Upper lobe of left lung (tissue), 6 donors: ENCODE measurements around the gene MTX2. TPM values are rescaled to one million over a fixed set of nuclear protein-coding genes. Genes with fewer than 3 reads are reported as not detected.

Source experiments
- ATAC-seq, 2 donors: fragments of 200-7000 bp; cut with Tn5 transposase; one replicate each; pipeline ENCODE4 v1.9.1; 2022; ENCODE audit warnings: mild to moderate bottlenecking in 2 of 2, moderate library complexity in 2 of 2; ENCODE audit not compliant: low FRiP score in 2 of 2
- DNase-seq, 2 donors: peaks; one replicate each; pipeline ENCODE4 v3.0.0-alpha.2; 2019 to 2020
- H3K27ac ChIP-seq, 4 donors: fragments of 200-600 bp; sonication (generic); one replicate each; pipeline ENCODE4 v1.5.1; 2016 to 2019
- H3K27me3 ChIP-seq, 4 donors: fragments of 200-600 bp; sonication (generic); one replicate each; pipeline ENCODE4 v1.5.1; 2017 to 2019
- H3K36me3 ChIP-seq, 4 donors: fragments of 200-600 bp; sonication (generic); one replicate each; pipeline ENCODE4 v1.5.1; 2016 to 2019
- H3K4me1 ChIP-seq, 4 donors: fragments of 200-600 bp; sonication (generic); one replicate each; pipeline ENCODE4 v1.5.1; 2018 to 2019
- H3K4me3 ChIP-seq, 4 donors: fragments of 200-600 bp; sonication (generic); one replicate each; pipeline ENCODE4 v1.5.1; 2017 to 2019; ENCODE audit warnings: mild to moderate bottlenecking in 2 of 4, moderate library complexity in 1 of 4
- H3K9me3 ChIP-seq, 4 donors: fragments of 200-600 bp; sonication (generic); one replicate each; pipeline ENCODE4 v1.5.1; 2018 to 2019
- EP300 ChIP-seq, 4 donors: sonication (generic); formaldehyde crosslinking; IDR thresholded peaks; one replicate each; pipeline ENCODE4 v1.5.1; 2017; ENCODE audit warnings: antibody characterized with exemption in 4 of 4, control low read depth in 2 of 4
- POLR2A ChIP-seq, 4 donors: fragments of 450-650 bp; IDR thresholded peaks; one replicate each; pipeline ENCODE4 v1.5.1; 2016 to 2017; ENCODE audit warnings: antibody characterized with exemption in 4 of 4, mild to moderate bottlenecking in 2 of 4
- POLR2AphosphoS5 ChIP-seq, 2 donors: sonication (generic); formaldehyde crosslinking; IDR thresholded peaks; one replicate each; pipeline ENCODE4 v1.5.1; 2017; ENCODE audit warnings: antibody characterized with exemption in 2 of 2
- WGBS, 2 donors: methylation state at CpG; one replicate each; pipeline ENCODE4 v1.1.5; 2017 to 2018; 5-methylcytosine and 5-hydroxymethylcytosine counted together
- total RNA-seq, 6 donors: library from RNA; depleted of rRNA in 4 of 6; stranded (reverse); fragments of >200 nt in 4 of 6; gene quantifications; one replicate each; pipeline versions ENCODE4 v1.1.0 to v1.2.1, GENCODE V29; 2016 to 2021
- TF ChIP-seq, protein P1 (sequence below), 6 experiments: fragments of 450-650 bp in 4 of 6; fragments of 200-600 bp in 2 of 6; sonication (generic) in 2 of 6; IDR thresholded peaks; one replicate each; pipeline ENCODE4 v1.5.1; 2016 to 2019; ENCODE audit warnings: antibody characterized with exemption in 6 of 6
- donor health status: DM: no; HTN: no; CAD: no; lungs with moderate emphysema.
- donor health status: DM: no; HTN: yes; CAD: no; lungs with severe emphysema.

The MTX2 gene
- total RNA-seq, 6 donors from 2014 or later = 17.4 to 31.4 (median 20.7) TPM

GRCh38 chr2:176385219-176385759 is 116.0 kb downstream of the MTX2 start:
- Histone ChIP-seq H3K27ac (no peak overlapping the region), H3K4me1 (no peaks in the 10 kb centered on the region), H3K27me3 (no peaks in the 10 kb centered on the region), H3K4me3 (no peak overlapping the region), H3K36me3 (no peaks in the 10 kb centered on the region), H3K9me3 (no peaks in the 10 kb centered on the region)
- DNase-seq (no peak), ATAC-seq (no peak)
- 79 to 93% methylated on average over 2 of the region's 2 CpGs for WGBS, 2 donors
- no peak for TF ChIP-seq POLR2A (IDR thresholded peaks at IDR 0.05)
- TF ChIP-seq EP300 (IDR thresholded peaks at IDR 0.05) = no peak
- TF ChIP-seq POLR2AphosphoS5 (IDR thresholded peaks at IDR 0.05) = no peak
- TF ChIP-seq, protein P1, sequence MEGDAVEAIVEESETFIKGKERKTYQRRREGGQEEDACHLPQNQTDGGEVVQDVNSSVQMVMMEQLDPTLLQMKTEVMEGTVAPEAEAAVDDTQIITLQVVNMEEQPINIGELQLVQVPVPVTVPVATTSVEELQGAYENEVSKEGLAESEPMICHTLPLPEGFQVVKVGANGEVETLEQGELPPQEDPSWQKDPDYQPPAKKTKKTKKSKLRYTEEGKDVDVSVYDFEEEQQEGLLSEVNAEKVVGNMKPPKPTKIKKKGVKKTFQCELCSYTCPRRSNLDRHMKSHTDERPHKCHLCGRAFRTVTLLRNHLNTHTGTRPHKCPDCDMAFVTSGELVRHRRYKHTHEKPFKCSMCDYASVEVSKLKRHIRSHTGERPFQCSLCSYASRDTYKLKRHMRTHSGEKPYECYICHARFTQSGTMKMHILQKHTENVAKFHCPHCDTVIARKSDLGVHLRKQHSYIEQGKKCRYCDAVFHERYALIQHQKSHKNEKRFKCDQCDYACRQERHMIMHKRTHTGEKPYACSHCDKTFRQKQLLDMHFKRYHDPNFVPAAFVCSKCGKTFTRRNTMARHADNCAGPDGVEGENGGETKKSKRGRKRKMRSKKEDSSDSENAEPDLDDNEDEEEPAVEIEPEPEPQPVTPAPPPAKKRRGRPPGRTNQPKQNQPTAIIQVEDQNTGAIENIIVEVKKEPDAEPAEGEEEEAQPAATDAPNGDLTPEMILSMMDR (IDR thresholded peaks at IDR 0.05) = no peak

DNA sequence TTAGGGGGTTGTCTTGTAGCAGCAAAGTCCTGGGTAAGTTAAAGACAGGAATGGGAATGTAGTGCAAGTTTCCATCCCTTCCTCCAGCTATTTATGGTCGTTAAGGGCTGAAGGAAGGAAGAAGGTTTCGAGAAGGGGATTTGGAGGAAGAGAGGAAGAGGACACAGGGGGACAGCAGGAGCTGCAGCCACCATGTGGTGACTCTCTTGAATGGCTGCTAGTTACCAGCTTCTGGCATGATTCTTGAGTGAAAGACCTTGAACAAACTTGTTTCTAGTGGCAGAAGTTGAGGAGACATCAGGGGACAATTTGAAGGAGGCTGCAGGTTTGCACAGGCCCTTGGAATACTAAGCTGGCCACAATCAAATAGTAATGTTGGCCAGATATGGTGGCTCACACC is 116.6 kb downstream of the MTX2 start:
- TF ChIP-seq POLR2AphosphoS5 (IDR thresholded peaks at IDR 0.05) (no peak), POLR2A (IDR thresholded peaks at IDR 0.05) (no peak), EP300 (IDR thresholded peaks at IDR 0.05) (no peak)
- TF ChIP-seq, protein P1 (IDR thresholded peaks at IDR 0.05) = no peak
- Histone ChIP-seq H3K27me3 (no peaks in the 10 kb centered on the region), H3K27ac (no peak overlapping the region), H3K4me1 (no peaks in the 10 kb centered on the region), H3K9me3 (no peaks in the 10 kb centered on the region), H3K4me3 (no peak overlapping the region), H3K36me3 (no peaks in the 10 kb centered on the region)
- no peak for DNase-seq
- no peak for ATAC-seq
- 38 to 64% methylated on average over 2 of the region's 2 CpGs for WGBS, 2 donors

Other genes with a start within 250 kb of the MTX2 start
- not detected for gene EVX2, start 185.5 kb upstream of the MTX2 start, total RNA-seq
- gene HOXD13, start 176.7 kb upstream of the MTX2 start, total RNA-seq = not detected
- not detected for gene HOXD12, start 169.6 kb upstream of the MTX2 start, total RNA-seq
- gene HOXD11, start 162.2 kb upstream of the MTX2 start, total RNA-seq = not detected
- under 1 TPM in 2 of 6 donors, not detected in 4; 0.47 to 0.55 TPM for gene HOXD10, start 152.7 kb upstream of the MTX2 start, total RNA-seq
- 1 to 10 TPM in 1 of 6 donors, under 1 TPM in 1, not detected in 4; 0.40 to 1.2 TPM for gene HOXD9, start 146.7 kb upstream of the MTX2 start, total RNA-seq
- 1 to 10 TPM in 1 of 6 donors, under 1 TPM in 4, not detected in 1; 0.43 to 2.3 (median 0.74) TPM for gene HOXD8, start 139.7 kb upstream of the MTX2 start, total RNA-seq
- gene HOXD4, start 117.9 kb upstream of the MTX2 start, total RNA-seq = under 1 TPM in 2 of 6 donors, not detected in 4; 0.79 to 0.81 TPM
- gene HOXD3, start 112.1 kb upstream of the MTX2 start, total RNA-seq = under 1 TPM in 3 of 6 donors, not detected in 3; 0.49 to 0.57 (median 0.49) TPM
- 1 to 10 TPM; 1.0 to 7.2 (median 3.6) TPM for gene HOXD1, start 80.8 kb upstream of the MTX2 start, total RNA-seq